NB4 (cell line): Measurements from ENCODE around the gene KRT33B.

Experiments used
- DNase-seq: peaks from one replicate; pipeline ENCODE4 v3.0.0; 2010; ENCODE audit warnings: low read depth
- H3K4me3 ChIP-seq: one replicate; pipeline ENCODE4 v1.5.1; 2011; ENCODE audit warnings: mild to moderate bottlenecking, low read depth, low read length, moderate library complexity
- CTCF ChIP-seq: IDR thresholded peaks from one replicate; pipeline ENCODE4 v1.5.1; 2012; ENCODE audit warnings: low read depth, low read length
- MYC ChIP-seq: IDR thresholded peaks from 2 replicates; pipeline ENCODE4 v1.6.1; 2011; ENCODE audit warnings: low read depth, low read length
- POLR2A ChIP-seq: IDR thresholded peaks from 2 replicates; pipeline ENCODE4 v1.6.1; 2011; ENCODE audit warnings: mild to moderate bottlenecking; ENCODE audit not compliant: insufficient read length; ENCODE audit errors: extremely low read depth
- TF ChIP-seq, protein P1 (sequence below): IDR thresholded peaks from 2 replicates; pipeline ENCODE4 v1.6.1; 2011; ENCODE audit warnings: low read depth, low read length

Gene KRT33B

DNA sequence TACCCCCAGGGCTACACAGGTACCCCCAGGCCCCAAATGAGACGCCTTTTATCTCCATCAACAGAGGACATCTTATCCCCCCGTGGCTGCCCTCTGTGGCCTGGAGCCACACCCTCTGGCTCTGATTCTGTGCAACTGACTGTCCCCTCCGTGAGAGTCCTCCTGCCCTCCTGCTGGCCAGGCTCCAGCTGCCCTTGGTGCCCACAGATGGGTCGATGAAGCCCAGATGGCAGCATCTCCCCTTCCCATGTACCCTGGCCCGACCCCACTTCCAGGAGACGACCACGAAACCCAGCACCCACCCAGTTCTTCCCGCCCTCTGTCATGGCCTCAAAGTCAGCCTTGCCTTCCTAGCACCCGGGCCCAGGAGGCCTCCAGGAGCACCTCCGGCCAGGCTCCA is 44.5 kb downstream of the KRT33B start:
- no peak for DNase-seq
- TF ChIP-seq CTCF (no peak), MYC (no peak), POLR2A (no peak)
- TF ChIP-seq, protein P1, sequence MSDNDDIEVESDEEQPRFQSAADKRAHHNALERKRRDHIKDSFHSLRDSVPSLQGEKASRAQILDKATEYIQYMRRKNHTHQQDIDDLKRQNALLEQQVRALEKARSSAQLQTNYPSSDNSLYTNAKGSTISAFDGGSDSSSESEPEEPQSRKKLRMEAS, result no peak
- no peak overlapping the region for H3K4me3 ChIP-seq

GRCh38 chr17:41324180-41325075 is 45.2 kb downstream of the KRT33B start:
- TF ChIP-seq POLR2A, result no peak
- TF ChIP-seq, protein P1, result no peak
- no peak overlapping the region for H3K4me3 ChIP-seq
- no peak for DNase-seq

- TF ChIP-seq POLR2A, result no peak
- no peak for TF ChIP-seq CTCF
- no peak for TF ChIP-seq MYC
- TF ChIP-seq, protein P1, result no peak
- no peak for DNase-seq
- no peak overlapping the region for H3K4me3 ChIP-seq
These were observed 46.4 kb downstream of the KRT33B start for GRCh38 chr17:41322903-41323895.

DNA sequence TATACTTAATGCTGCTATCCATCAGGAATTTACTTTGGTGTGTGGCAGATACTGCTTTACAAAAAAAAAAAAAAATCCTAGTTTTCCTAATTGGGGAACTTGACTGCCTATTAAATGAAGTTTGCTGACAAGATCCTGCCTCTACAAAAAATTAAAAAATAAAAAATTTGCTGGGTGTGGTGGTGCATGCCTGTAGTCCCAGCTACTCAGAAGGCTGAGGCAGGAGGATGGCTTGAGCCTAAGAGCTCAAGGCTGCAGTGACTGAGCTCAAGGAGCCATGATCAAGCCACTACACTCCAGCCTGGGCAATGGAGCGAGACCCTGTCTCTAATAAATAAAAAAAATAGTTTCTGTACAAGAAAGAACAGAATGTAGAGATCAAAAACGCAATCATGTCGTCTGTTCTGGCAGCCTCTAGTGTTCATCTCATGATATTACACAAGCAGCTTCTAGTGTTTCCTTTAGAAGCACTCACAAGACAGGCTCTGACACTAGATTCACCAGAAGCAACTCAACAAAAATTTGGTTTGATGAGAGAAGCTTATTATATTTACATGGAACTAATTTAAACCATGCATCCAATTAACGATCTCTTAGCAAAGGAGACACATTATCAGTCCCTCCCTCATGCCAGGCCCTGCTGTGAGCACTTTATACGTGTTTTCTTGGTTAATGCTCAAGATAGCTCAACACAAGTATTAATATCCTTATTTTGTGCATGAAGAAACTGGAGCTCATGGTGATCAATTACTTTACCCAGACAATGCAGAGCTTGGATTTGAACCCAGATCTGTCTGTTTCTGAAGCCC is 47.3 kb downstream of the KRT33B start:
- peak; percentile 39 for DNase-seq
- TF ChIP-seq MYC, result no peak
- TF ChIP-seq, protein P1, result no peak
- peak; percentile 62 for TF ChIP-seq CTCF

DNA sequence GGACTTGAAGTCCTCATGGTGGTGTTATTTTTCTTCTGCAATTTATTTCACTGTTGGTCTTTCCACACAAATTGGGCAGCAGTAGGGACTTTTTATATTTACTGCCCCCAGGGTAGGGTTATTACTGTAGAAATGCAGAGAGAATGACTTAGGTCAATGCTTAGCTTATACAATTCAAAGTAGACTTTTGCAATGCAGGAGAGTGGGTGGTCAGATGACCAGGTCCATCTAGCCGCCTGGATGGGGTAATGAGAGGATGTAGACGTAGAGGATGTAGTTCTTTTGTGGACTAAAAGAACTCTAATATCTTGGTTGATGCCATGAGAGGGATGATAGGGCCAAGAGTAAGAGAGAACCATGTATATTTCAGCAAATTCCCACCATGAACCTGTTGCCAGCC is 51.4 kb downstream of the KRT33B start:
- no peak for TF ChIP-seq MYC
- TF ChIP-seq POLR2A, result no peak
- TF ChIP-seq, protein P1, result no peak
- TF ChIP-seq CTCF, result no peak
- DNase-seq, result no peak
- no peak overlapping the region for H3K4me3 ChIP-seq

More for the DNA sequence above, 47.3 kb downstream of the KRT33B start:
- no peak overlapping the region for H3K4me3 ChIP-seq
